GM23248 (cell line): ENCODE measurements around the gene LCN9.

Experiments used
- EZH2 ChIP-seq: fragments of 200-600 bp; sonication (generic); IDR thresholded peaks from 2 replicates; pipeline ENCODE4 v1.6.1; 2018; ENCODE audit warnings: antibody characterized with exemption, mild to moderate bottlenecking; ENCODE audit not compliant: insufficient read depth, poor library complexity, severe bottlenecking
- EZH2phosphoT487 ChIP-seq: fragments of 200-600 bp; sonication (generic); IDR thresholded peaks from 2 replicates; pipeline ENCODE4 v1.6.1; 2018; ENCODE audit warnings: antibody characterized with exemption, moderate library complexity, mild to moderate bottlenecking, low read depth; ENCODE audit not compliant: insufficient read depth

DNA sequence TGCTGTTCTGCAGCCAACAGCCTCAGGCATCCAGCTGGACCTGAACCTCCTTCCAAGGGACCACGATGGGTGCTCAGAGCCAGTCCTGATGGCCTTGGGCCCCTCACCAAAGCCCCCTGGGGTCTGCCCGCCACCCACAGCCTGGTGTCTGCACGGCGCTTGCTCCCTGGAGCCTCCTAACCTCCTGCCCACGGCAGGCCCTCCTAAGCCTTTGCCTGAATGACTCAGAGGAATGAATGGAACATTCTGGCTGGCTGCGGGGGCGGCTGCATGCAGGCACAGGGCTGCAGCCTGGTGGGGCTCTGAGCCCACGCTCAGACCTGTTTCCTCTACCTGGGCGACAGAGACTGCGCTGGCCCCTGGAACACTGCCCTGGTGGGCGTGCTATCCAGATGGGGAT, 29.3 kb downstream of the LCN9 start:
- TF ChIP-seq EZH2: no peak
- TF ChIP-seq EZH2phosphoT487: no peak
